ENCODE data around the gene CEACAM19. TPM values are rescaled to one million over a fixed set of nuclear protein-coding genes. Genes with fewer than 3 reads are reported as not detected.

Gene CEACAM19
- total RNA-seq, 4 donors from 2014 or later: 2.3 to 7.6 (median 4.6) TPM

DNA sequence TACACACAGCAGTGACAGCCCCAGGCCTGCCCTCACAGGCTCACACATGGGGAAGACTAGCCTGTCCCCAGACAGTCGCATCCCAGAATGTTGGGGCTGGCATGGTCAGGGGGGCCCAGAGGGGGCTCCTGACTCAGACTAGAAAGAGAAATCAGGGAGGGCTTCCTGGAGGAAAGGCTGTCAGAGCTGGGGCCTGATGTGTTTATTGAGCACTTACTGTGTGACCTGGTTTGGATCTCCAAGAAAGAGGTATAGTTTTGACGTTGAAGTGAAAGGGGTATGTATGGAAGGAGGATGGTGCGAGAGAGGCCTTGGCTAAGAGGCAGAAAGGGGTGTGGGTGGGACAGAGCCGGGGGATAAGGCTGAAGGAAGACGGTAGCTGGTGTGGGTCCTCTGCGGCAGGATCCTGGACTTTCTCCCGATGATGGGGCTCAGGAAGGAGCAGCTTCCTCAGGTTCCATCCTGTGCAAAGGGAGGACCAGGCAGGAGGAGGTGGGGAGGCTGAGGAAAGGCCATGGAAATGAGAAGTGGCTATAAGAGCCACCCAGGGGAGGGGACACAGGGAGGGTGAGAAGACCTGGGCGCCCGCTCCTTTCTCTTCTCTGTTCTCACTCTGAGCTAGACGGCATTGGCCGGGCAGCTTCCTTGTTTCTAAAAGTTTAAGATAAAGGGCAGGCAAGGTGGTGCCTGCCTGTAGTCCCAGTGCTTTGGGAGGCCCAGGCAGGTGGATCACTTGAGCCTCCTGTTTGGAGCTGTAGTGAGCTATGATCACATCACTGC, 61.1 kb downstream of the CEACAM19 start:
- intact Hi-C loops (cut with DNase I): no loop called here
- H3K4me3 ChIP-seq: no peak overlapping the region
- TF ChIP-seq POLR2A (IDR thresholded peaks at IDR 0.05): no peak
- TF ChIP-seq, protein P1, sequence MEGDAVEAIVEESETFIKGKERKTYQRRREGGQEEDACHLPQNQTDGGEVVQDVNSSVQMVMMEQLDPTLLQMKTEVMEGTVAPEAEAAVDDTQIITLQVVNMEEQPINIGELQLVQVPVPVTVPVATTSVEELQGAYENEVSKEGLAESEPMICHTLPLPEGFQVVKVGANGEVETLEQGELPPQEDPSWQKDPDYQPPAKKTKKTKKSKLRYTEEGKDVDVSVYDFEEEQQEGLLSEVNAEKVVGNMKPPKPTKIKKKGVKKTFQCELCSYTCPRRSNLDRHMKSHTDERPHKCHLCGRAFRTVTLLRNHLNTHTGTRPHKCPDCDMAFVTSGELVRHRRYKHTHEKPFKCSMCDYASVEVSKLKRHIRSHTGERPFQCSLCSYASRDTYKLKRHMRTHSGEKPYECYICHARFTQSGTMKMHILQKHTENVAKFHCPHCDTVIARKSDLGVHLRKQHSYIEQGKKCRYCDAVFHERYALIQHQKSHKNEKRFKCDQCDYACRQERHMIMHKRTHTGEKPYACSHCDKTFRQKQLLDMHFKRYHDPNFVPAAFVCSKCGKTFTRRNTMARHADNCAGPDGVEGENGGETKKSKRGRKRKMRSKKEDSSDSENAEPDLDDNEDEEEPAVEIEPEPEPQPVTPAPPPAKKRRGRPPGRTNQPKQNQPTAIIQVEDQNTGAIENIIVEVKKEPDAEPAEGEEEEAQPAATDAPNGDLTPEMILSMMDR (IDR thresholded peaks at IDR 0.05): no peak
- no peaks in the 10 kb centered on the region for H3K9me3 ChIP-seq
- H3K27ac ChIP-seq: no peak overlapping the region
- no peaks in the 10 kb centered on the region for H3K36me3 ChIP-seq
- DNase-seq: no peak
- peaks cover 11 to 31% (median 16%) of the 10 kb centered on the region in 3 donors for H3K4me1 ChIP-seq
- WGBS, 2 donors: 76 to 85% methylated on average over 10 to 11 of the region's 11 CpGs
- H3K27me3 ChIP-seq: no peaks in the 10 kb centered on the region

Small RNA genes within 50 kb of the gene (small RNA-seq; reads per million reads assigned to genes)
- 0 reads per million in 4 donors for gene RF00285

Other genes with a start within 250 kb of the CEACAM19 start
- gene ZNF229, start 223.0 kb upstream of the CEACAM19 start, total RNA-seq: 1 to 10 TPM; 1.1 to 3.4 (median 2.3) TPM
- 10 to 100 TPM in 1 of 4 donors, 1 to 10 TPM in 3; 5.9 to 24.2 (median 7.5) TPM for gene ZNF180, start 171.0 kb upstream of the CEACAM19 start, total RNA-seq
- not detected for gene CEACAM20, start 141.8 kb upstream of the CEACAM19 start, total RNA-seq
- gene IGSF23, start 57.9 kb upstream of the CEACAM19 start, total RNA-seq: not detected
- gene PVR, start 27.6 kb upstream of the CEACAM19 start, total RNA-seq: 10 to 100 TPM; 13.2 to 21.9 (median 20.9) TPM
- gene CEACAM16, start 27.7 kb downstream of the CEACAM19 start, total RNA-seq: not detected
- gene BCL3, start 77.2 kb downstream of the CEACAM19 start, total RNA-seq: 10 to 100 TPM; 26.6 to 88.9 (median 51.4) TPM
- gene CBLC, start 106.4 kb downstream of the CEACAM19 start, total RNA-seq: 10 to 100 TPM; 26.9 to 75.7 (median 49.1) TPM
- gene BCAM, start 137.6 kb downstream of the CEACAM19 start, total RNA-seq: 10 to 100 TPM in 3 of 4 donors, 1 to 10 TPM in 1; 7.2 to 24.8 (median 17.6) TPM
- gene NECTIN2, start 174.8 kb downstream of the CEACAM19 start, total RNA-seq: 100 to 1,000 TPM in 1 of 4 donors, 10 to 100 TPM in 3; 42.9 to 103 (median 60.9) TPM
- 100 to 1,000 TPM in 1 of 4 donors, 10 to 100 TPM in 3; 64.7 to 142 (median 79.0) TPM for gene TOMM40, start 219.8 kb downstream of the CEACAM19 start, total RNA-seq
- gene APOE, start 234.3 kb downstream of the CEACAM19 start, total RNA-seq: 100 to 1,000 TPM in 1 of 4 donors, 10 to 100 TPM in 1, 1 to 10 TPM in 2; 5.7 to 141 (median 20.7) TPM
- gene APOC1, start 243.1 kb downstream of the CEACAM19 start, total RNA-seq: 1 to 10 TPM; 1.4 to 7.5 (median 4.1) TPM